ENCODE measurements around the gene SDR9C7.

DNA sequence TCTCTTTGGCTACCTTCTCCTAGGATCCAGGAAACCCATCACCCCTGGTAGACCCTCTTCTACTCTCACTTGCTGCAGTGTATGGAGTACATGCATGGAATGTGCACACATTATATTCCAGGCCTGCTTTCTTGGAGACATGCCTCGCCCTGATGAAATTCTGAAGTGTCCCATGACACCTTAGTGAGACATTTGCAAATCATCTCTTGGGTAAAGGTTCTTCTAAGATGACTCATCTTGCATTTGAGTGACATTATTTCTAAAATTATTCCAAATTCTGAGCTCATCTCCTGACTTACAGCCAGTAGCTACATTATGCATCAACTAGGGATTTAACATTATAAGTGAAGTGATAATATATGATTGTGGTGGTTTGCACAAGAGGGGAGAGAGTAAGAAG is 49.8 kb downstream of the SDR9C7 start:
- TF ChIP-seq, protein P1, sequence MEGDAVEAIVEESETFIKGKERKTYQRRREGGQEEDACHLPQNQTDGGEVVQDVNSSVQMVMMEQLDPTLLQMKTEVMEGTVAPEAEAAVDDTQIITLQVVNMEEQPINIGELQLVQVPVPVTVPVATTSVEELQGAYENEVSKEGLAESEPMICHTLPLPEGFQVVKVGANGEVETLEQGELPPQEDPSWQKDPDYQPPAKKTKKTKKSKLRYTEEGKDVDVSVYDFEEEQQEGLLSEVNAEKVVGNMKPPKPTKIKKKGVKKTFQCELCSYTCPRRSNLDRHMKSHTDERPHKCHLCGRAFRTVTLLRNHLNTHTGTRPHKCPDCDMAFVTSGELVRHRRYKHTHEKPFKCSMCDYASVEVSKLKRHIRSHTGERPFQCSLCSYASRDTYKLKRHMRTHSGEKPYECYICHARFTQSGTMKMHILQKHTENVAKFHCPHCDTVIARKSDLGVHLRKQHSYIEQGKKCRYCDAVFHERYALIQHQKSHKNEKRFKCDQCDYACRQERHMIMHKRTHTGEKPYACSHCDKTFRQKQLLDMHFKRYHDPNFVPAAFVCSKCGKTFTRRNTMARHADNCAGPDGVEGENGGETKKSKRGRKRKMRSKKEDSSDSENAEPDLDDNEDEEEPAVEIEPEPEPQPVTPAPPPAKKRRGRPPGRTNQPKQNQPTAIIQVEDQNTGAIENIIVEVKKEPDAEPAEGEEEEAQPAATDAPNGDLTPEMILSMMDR (IDR thresholded peaks at IDR 0.05), result no peak
- TF ChIP-seq POLR2A (IDR thresholded peaks at IDR 0.05), result no peak

Data from Peyer's patch (tissue), 4 donors.